ENCODE measurements around the gene CDC14B.

Gene CDC14B

DNA sequence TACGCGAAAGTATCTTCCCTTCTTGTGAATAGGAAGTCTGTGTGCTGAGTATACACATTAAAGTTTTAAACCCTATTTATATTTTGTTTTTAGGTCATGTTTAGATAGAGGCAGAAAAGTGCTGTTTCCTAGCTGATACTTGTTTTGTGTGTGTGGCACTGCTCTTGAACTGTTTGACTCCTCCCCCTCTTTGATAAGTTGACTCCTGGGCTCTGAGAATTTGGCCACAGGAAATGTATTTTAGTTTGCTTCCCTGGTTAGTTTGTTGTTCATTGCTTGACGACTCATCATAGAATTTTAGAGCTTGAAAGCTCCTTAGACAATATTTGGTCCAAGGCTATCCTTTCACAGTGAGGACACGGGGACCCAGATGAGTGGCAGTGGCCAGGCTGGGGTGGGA, 2.0 kb upstream of the CDC14B start:
- TF ChIP-seq, protein P1, sequence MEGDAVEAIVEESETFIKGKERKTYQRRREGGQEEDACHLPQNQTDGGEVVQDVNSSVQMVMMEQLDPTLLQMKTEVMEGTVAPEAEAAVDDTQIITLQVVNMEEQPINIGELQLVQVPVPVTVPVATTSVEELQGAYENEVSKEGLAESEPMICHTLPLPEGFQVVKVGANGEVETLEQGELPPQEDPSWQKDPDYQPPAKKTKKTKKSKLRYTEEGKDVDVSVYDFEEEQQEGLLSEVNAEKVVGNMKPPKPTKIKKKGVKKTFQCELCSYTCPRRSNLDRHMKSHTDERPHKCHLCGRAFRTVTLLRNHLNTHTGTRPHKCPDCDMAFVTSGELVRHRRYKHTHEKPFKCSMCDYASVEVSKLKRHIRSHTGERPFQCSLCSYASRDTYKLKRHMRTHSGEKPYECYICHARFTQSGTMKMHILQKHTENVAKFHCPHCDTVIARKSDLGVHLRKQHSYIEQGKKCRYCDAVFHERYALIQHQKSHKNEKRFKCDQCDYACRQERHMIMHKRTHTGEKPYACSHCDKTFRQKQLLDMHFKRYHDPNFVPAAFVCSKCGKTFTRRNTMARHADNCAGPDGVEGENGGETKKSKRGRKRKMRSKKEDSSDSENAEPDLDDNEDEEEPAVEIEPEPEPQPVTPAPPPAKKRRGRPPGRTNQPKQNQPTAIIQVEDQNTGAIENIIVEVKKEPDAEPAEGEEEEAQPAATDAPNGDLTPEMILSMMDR (IDR thresholded peaks at IDR 0.05), result no peak
- Histone ChIP-seq H3K27ac (no peak overlapping the region), H3K4me3 (no peak overlapping the region)
- DNase-seq (ENCODE audit: low spot score), result no peak

DNA sequence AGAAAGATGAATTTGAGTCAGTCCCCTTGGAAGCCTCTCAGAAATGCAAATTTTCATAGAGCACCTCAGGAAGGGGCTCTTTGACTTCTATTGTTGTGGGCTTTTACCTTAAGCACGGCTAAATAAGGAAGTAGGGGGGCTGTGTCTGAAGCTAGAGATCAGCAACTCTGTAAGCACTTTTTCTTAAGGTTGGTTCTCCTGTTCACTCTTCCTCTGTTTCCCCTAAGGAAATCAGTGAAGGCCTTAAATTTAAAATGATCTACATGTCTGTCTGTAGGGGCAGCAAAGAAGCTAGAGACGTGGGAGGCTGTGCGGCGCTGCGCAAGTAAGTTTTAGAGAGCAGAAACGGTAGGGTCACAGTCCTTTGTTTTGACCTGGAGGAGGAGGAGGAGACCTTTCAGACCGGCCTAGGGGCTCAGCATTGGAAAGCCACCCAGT, 1.2 kb upstream of the CDC14B start:
- TF ChIP-seq, protein P1 (IDR thresholded peaks at IDR 0.05), result no peak
- H3K27ac ChIP-seq, result no peak overlapping the region
- no peak for DNase-seq (ENCODE audit: low spot score)

DNA sequence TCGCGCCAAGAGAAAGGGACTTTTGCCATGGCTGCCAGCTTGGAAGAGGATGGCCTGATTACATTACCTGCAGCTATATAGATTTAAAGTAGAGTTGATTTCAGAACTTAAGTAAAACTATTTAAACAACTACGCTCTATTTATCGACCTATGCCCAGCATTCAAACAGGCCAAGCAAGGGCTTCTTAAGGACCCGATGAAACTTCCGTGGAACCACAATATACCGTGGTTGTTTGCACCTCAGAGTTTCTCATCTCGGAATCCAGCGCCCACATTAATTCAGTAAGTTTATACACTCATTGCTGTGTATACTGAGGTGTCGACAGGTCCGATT, 505 bp upstream of the CDC14B start:
- no peak for DNase-seq (ENCODE audit: low spot score)
- Histone ChIP-seq H3K27ac (peak overlapping the region in 1 of 2 donors; percentile 90), H3K4me3 (peak overlapping the region; percentile 80)
- TF ChIP-seq, protein P1 (IDR thresholded peaks at IDR 0.05), result no peak

More for the DNA sequence above, 1.2 kb upstream of the CDC14B start:
- no peak overlapping the region for H3K4me3 ChIP-seq

DNA sequence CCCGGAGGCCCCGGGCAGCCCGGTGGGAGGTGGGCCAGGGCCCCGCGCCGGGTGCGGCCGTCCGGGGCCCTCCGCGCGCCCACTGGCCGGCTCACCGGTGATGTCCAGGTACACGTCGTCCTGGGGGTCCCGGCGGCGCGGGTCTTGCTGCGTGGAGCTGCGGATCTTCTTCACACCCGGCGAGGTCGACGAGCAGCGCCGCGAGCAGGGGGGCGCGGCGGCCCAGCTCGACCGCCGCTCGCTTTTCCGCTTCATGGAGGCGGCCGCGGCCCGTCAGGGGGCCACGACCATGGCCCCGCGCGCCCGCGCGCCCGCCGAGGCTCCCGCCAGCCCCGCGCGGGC, 548 bp downstream of the CDC14B start:
- Histone ChIP-seq H3K27ac (peak overlapping the region; percentile 59 to 90), H3K4me3 (peak overlapping the region; percentile 80)
- TF ChIP-seq, protein P1 (IDR thresholded peaks at IDR 0.05), result no peak
- no peak for DNase-seq (ENCODE audit: low spot score)

DNA sequence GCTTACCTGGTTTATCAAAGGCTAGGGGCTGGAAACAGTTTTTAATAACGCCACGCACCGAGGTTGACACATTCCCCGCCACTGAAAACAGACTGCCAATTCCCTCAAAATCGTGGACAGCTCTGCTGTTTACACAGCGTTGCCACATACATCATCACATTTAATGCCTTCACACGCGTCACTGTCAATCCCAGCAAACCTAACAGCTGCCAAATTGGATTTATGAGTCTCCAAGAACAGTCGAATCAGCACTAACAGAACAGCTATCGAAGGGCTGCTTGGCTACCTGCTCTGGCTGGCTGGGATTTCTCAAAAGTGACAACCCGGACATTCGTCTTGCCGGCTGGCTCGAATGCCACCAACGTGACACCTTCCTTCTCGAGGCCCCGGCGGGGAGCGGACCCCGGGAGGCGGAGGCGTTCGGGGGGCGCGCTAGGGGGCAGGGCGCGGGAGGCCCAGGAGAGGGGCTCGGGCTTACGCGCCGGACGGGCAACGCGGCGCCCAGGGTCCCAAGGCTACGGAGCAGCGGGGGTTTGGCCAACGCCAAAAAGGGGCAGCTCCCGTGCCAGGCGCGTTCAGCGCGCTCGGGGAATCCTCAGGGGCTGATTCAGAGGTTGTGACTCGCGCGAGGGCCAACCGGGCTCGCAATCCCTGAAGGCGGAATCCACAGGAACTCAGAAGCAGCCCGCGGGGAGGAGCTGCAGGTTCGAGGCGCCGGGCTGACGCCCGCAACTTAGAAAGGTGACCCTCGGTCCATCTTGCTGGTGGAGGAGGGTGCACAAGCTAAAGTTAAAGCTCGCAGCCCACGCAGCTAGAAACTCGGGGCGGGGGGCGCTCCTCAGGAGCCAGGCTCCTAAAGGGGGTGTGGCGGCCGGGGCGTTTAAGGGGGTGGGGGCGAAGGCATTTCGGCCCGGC, 1.2 kb downstream of the CDC14B start:
- TF ChIP-seq, protein P1 (IDR thresholded peaks at IDR 0.05), result no peak
- peak overlapping the region; percentile 80 for H3K4me3 ChIP-seq
- peak overlapping the region; percentile 59 to 90 for H3K27ac ChIP-seq
- peak; percentile 83 for DNase-seq (ENCODE audit: low spot score)

DNA sequence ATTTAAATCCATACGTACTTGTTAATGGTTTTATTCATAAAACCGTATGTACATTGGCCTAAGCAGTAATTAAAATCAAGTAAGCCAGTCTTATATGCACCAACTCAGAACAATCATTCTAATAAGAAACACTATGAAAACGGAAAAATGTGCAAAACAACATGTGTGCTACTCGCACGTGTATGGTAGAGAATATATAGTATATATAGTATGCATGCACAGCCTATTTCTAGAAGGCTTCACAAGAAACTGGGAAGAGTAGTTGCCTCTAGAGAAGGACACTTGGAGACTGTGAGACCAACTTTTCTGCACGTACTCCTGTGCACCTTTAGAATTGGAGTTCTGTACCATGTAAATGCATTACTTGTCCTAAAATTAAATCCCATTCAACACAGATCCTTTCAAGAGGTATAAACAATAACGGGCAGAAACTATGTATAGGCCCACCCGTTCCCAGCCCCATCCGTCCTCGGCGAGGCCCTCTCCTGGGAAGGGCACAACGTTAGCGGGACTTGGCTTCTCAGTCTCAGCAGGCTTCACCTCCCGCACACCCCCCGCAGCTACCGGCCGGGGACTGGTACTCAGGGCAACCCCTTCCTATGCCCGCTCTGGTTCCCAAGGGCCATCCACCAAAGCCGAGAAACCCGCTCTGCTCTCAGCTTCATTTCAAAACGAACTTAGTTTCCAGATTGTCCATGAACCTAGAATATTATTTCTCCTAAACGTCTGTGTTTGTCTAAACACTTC, 2.0 kb downstream of the CDC14B start:
- TF ChIP-seq, protein P1 (IDR thresholded peaks at IDR 0.05), result no peak
- peak overlapping the region; percentile 59 to 90 for H3K27ac ChIP-seq
- no peak overlapping the region for H3K4me3 ChIP-seq
- no peak for DNase-seq (ENCODE audit: low spot score)

Data from coronary artery (tissue), 2 donors.